DOHH2 (cell line): ENCODE data around the gene SMARCA2.

Experiments
- H3F3A ChIP-seq: fragments of 200-600 bp; sonication (generic), shearing (Covaris generic); 2 replicates; pipeline ENCODE4 v1.6.0; 2016; ENCODE audit warnings: antibody characterized with exemption, mild to moderate bottlenecking; ENCODE audit not compliant: control insufficient read depth, insufficient read depth
- H3K27ac ChIP-seq: fragments of 200-600 bp; sonication (generic); 2 replicates; pipeline ENCODE4 v1.5.1; 2014; ENCODE audit warnings: low read depth, mild to moderate bottlenecking, low read length, moderate library complexity
- H3K27me3 ChIP-seq: fragments of 200-600 bp; sonication (generic); 2 replicates; pipeline ENCODE4 v1.6.1; 2014; ENCODE audit warnings: mild to moderate bottlenecking, low read length, mixed read lengths; ENCODE audit not compliant: control insufficient read depth
- H3K36me3 ChIP-seq: fragments of 200-600 bp; sonication (generic); 2 replicates; pipeline ENCODE4 v1.6.1; 2014; ENCODE audit warnings: mild to moderate bottlenecking, low read length, moderate library complexity, mixed read lengths; ENCODE audit not compliant: control insufficient read depth
- H3K4me1 ChIP-seq: fragments of 200-600 bp; sonication (generic); 2 replicates; pipeline ENCODE4 v1.6.1; 2014; ENCODE audit warnings: mild to moderate bottlenecking, low read length, mixed read lengths; ENCODE audit not compliant: control insufficient read depth
- H3K4me2 ChIP-seq: fragments of 200-600 bp; sonication (generic); 2 replicates; pipeline ENCODE4 v1.6.0; 2014; ENCODE audit warnings: mild to moderate bottlenecking, low read length, moderate library complexity
- H3K4me3 ChIP-seq: fragments of 200-600 bp; sonication (generic); 2 replicates; pipeline ENCODE4 v1.5.1; 2014; ENCODE audit warnings: mild to moderate bottlenecking, low read length, mixed read lengths
- H3K79me2 ChIP-seq: fragments of 200-600 bp; sonication (generic); 2 replicates; pipeline ENCODE4 v1.6.1; 2014; ENCODE audit warnings: mild to moderate bottlenecking, low read length, mixed read lengths; ENCODE audit not compliant: control insufficient read depth
- H3K9me2 ChIP-seq: fragments of 200-600 bp; sonication (generic); replicated peaks from 2 replicates; pipeline ENCODE4 v1.6.1; 2014; ENCODE audit warnings: mild to moderate bottlenecking, low read length, mixed read lengths; ENCODE audit not compliant: control insufficient read depth
- H3K9me3 ChIP-seq: fragments of 200-600 bp; sonication (generic); 2 replicates; pipeline ENCODE4 v1.6.1; 2014; ENCODE audit warnings: antibody characterized with exemption, low read length, mixed read lengths; ENCODE audit not compliant: control insufficient read depth, insufficient read depth
- H4K20me1 ChIP-seq: fragments of 200-600 bp; sonication (generic); 2 replicates; pipeline ENCODE4 v1.6.0; 2014; ENCODE audit warnings: low read depth, mild to moderate bottlenecking, antibody characterized with exemption, low read length, moderate library complexity; ENCODE audit not compliant: control insufficient read depth, insufficient read depth
- EZH2phosphoT487 ChIP-seq: fragments of 200-600 bp; sonication (generic); IDR thresholded peaks from 2 replicates; pipeline ENCODE4 v1.6.1; 2017; ENCODE audit warnings: borderline replicate concordance, mild to moderate bottlenecking, antibody characterized with exemption, low read length, moderate library complexity, mixed read lengths
- TF ChIP-seq, protein P1 (sequence below): fragments of 200-600 bp; sonication (generic); IDR thresholded peaks from one replicate; pipeline ENCODE4 v1.5.1; 2014; ENCODE audit warnings: antibody characterized with exemption, mild to moderate bottlenecking, low read depth, low read length; ENCODE audit not compliant: poor library complexity, severe bottlenecking

The SMARCA2 gene

DNA sequence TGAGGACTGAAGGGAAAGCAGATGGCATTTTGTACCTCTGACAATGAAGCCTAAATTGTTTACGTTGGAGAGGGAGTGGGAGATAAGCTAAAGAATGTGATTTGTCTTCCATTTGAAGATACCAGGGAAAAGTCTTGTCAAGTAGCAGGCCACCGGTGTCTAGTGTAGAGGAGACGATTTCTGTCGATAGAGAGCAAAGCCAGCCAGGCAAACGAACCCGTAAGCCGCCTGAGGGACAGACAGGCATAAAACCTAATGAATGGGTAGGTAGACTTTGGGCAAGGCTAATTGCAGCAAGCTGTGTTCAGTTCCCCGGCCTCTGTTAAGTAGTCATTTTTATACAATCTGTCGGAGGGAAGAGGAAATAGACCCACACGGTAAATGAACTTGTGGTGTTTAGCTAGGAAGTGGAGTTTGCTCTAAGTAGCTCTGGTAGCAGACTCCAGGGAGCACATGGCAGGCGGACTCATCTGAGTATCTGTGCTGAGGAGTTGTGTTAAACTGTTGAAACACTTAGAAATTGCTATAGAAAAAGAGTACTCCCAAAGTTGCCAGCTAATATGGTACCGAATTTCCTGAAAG, 28.8 kb downstream of the SMARCA2 start:
- no peaks in the 10 kb centered on the region for H4K20me1 ChIP-seq
- H3K4me2 ChIP-seq = no peak overlapping the region

DNA sequence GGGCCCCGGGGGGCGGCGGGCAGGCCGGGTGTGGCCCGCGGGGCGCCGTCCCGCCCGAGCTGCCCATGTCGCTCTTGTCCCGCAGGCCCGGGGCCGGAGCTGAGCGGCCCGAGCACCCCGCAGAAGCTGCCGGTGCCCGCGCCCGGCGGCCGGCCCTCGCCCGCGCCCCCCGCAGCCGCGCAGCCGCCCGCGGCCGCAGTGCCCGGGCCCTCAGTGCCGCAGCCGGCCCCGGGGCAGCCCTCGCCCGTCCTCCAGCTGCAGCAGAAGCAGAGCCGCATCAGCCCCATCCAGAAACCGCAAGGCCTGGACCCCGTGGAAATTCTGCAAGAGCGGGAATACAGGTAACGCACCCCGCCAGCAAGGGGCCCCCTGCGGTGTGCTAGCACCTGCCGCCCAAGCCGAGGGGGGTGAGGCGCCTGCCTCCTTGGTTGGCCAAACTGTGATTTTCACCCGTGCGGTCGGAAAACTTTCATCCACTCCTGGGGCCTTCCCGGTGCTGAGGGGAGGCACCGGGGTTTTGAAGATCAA, 32.1 kb downstream of the SMARCA2 start:
- Histone ChIP-seq H3K27me3 (no peaks in the 10 kb centered on the region), H4K20me1 (no peaks in the 10 kb centered on the region)

More for the DNA sequence above, 28.8 kb downstream of the SMARCA2 start:
- H3K79me2 ChIP-seq = no peaks in the 10 kb centered on the region
- no peaks in the 10 kb centered on the region for H3K4me1 ChIP-seq
- no peaks in the 10 kb centered on the region for H3K9me3 ChIP-seq
- H3K9me2 ChIP-seq = no peaks in the 10 kb centered on the region
- no peak overlapping the region for H3K27ac ChIP-seq
- peaks cover 59% of the 10 kb centered on the region for H3K36me3 ChIP-seq
- TF ChIP-seq, protein P1, sequence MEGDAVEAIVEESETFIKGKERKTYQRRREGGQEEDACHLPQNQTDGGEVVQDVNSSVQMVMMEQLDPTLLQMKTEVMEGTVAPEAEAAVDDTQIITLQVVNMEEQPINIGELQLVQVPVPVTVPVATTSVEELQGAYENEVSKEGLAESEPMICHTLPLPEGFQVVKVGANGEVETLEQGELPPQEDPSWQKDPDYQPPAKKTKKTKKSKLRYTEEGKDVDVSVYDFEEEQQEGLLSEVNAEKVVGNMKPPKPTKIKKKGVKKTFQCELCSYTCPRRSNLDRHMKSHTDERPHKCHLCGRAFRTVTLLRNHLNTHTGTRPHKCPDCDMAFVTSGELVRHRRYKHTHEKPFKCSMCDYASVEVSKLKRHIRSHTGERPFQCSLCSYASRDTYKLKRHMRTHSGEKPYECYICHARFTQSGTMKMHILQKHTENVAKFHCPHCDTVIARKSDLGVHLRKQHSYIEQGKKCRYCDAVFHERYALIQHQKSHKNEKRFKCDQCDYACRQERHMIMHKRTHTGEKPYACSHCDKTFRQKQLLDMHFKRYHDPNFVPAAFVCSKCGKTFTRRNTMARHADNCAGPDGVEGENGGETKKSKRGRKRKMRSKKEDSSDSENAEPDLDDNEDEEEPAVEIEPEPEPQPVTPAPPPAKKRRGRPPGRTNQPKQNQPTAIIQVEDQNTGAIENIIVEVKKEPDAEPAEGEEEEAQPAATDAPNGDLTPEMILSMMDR = no peak
- no peak for TF ChIP-seq EZH2phosphoT487
- H3K4me3 ChIP-seq = no peak overlapping the region
- H3K27me3 ChIP-seq = no peaks in the 10 kb centered on the region
- no peaks in the 10 kb centered on the region for H3F3A ChIP-seq

DNA sequence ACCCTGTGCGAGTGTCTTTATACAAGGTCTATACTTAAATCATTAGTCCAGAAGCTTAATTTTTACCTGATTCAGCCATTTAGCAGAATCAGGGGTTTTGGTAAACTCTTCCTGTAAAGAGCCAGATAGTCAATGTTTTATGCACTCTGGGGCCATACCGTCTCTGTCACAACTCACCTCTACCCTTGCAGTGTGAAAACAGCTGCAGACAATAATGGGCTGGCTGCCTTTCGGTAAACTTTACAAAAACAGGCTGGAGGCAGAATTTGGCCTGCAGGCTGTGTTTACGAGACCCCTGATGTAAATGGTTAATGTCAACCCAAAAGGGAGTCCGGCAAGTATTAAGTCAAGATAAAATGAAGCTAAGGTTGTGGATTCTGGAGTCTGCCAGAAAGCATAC, 32.8 kb downstream of the SMARCA2 start:
- TF ChIP-seq EZH2phosphoT487 = no peak
- TF ChIP-seq, protein P1 = no peak
- no peaks in the 10 kb centered on the region for H4K20me1 ChIP-seq
- peaks cover 27% of the 10 kb centered on the region for H3K36me3 ChIP-seq
- H3K27me3 ChIP-seq = no peaks in the 10 kb centered on the region
- no peaks in the 10 kb centered on the region for H3K4me1 ChIP-seq
- H3K4me3 ChIP-seq = no peak overlapping the region
- no peaks in the 10 kb centered on the region for H3K79me2 ChIP-seq
- no peak overlapping the region for H3K27ac ChIP-seq
- no peaks in the 10 kb centered on the region for H3K9me2 ChIP-seq
- no peaks in the 10 kb centered on the region for H3F3A ChIP-seq
- H3K9me3 ChIP-seq = no peaks in the 10 kb centered on the region
- no peak overlapping the region for H3K4me2 ChIP-seq

More for the DNA sequence above, 32.1 kb downstream of the SMARCA2 start:
- H3K79me2 ChIP-seq = no peaks in the 10 kb centered on the region
- no peaks in the 10 kb centered on the region for H3F3A ChIP-seq
- TF ChIP-seq EZH2phosphoT487 = no peak
- TF ChIP-seq, protein P1 = no peak
- no peaks in the 10 kb centered on the region for H3K9me2 ChIP-seq
- no peak overlapping the region for H3K4me2 ChIP-seq
- peaks cover 31% of the 10 kb centered on the region for H3K36me3 ChIP-seq
- no peaks in the 10 kb centered on the region for H3K9me3 ChIP-seq
- no peak overlapping the region for H3K27ac ChIP-seq
- H3K4me1 ChIP-seq = no peaks in the 10 kb centered on the region
- no peak overlapping the region for H3K4me3 ChIP-seq
